B cell (primary cell): ENCODE results near the gene SEMA3F.

ENCODE experiments used
- EZH2 ChIP-seq: IDR thresholded peaks from 2 replicates; pipeline ENCODE4 v1.6.1; 2012; ENCODE audit warnings: borderline replicate concordance, low read depth, mild to moderate bottlenecking, moderate library complexity, low read length; ENCODE audit not compliant: insufficient read depth, poor library complexity, severe bottlenecking
- TF ChIP-seq, protein P1 (sequence below): fragments of 200-600 bp; IDR thresholded peaks from one replicate; pipeline ENCODE4 v1.8.0; 2022; ENCODE audit warnings: antibody characterized with exemption, mild to moderate bottlenecking

DNA sequence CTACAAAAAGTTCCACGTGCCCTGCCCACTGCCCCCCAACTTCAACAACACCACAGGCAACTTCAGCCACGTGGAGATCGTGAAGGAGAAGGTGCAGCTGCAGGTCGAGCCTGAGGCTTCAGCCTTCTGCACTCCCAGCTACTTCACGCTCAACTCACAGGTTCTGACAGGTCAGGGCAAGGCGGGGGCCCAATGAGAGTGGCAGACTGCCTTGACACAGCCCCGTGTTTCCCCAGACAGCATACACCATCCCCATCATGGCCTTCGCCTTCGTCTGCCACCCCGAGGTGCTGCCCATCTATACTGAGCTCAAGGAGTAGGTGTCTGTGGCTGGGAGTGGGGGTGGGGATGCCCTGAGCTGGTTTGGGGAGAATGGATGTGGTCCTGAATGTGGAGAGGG lies 62.6 kb downstream of the SEMA3F start:
- TF ChIP-seq, protein P1, sequence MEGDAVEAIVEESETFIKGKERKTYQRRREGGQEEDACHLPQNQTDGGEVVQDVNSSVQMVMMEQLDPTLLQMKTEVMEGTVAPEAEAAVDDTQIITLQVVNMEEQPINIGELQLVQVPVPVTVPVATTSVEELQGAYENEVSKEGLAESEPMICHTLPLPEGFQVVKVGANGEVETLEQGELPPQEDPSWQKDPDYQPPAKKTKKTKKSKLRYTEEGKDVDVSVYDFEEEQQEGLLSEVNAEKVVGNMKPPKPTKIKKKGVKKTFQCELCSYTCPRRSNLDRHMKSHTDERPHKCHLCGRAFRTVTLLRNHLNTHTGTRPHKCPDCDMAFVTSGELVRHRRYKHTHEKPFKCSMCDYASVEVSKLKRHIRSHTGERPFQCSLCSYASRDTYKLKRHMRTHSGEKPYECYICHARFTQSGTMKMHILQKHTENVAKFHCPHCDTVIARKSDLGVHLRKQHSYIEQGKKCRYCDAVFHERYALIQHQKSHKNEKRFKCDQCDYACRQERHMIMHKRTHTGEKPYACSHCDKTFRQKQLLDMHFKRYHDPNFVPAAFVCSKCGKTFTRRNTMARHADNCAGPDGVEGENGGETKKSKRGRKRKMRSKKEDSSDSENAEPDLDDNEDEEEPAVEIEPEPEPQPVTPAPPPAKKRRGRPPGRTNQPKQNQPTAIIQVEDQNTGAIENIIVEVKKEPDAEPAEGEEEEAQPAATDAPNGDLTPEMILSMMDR, result no peak
- no peak for TF ChIP-seq EZH2
